HEK293 (cell line): Measurements from ENCODE around the gene TRAPPC3L.

Source experiments
- RBAK ChIP-seq: fragments of 450-650 bp; formaldehyde crosslinking; IDR thresholded peaks from 2 replicates; pipeline ENCODE4 v1.5.1; 2016; ENCODE audit warnings: missing biosample characterization, missing genetic modification characterization
- YY1 ChIP-seq: fragments of 450-650 bp; formaldehyde crosslinking; IDR thresholded peaks from 2 replicates; pipeline ENCODE4 v1.5.1; 2018; ENCODE audit warnings: missing biosample characterization, missing genetic modification characterization
- ZBTB1 ChIP-seq: fragments of 450-650 bp; formaldehyde crosslinking; IDR thresholded peaks from 2 replicates; pipeline ENCODE4 v1.5.1; 2016; ENCODE audit warnings: missing biosample characterization, missing genetic modification characterization
- ZBTB7A ChIP-seq: fragments of 450-650 bp; formaldehyde crosslinking; IDR thresholded peaks from 2 replicates; pipeline ENCODE4 v1.5.1; 2016; ENCODE audit warnings: low read depth, missing biosample characterization, missing genetic modification characterization
- ZNF274 ChIP-seq, 2 experiments: fragments of 200-500 bp in 1 of 2; fragments of 450-650 bp in 1 of 2; sonication (Bioruptor generic) in 1 of 2; formaldehyde crosslinking in 1 of 2; IDR thresholded peaks; 2 replicates each; pipeline versions ENCODE4 v1.5.1 to v1.6.1; 2014 to 2016; ENCODE audit warnings: borderline replicate concordance in 1 of 2, inconsistent platforms in 1 of 2, low read length in 1 of 2, missing biosample characterization in 1 of 2, missing genetic modification characterization in 1 of 2
- ZNF658 ChIP-seq: fragments of 450-650 bp; formaldehyde crosslinking; IDR thresholded peaks from 2 replicates; pipeline ENCODE4; 2016; ENCODE audit warnings: missing biosample characterization, missing genetic modification characterization
- TF ChIP-seq, protein P1 (sequence below): fragments of 450-650 bp; formaldehyde crosslinking; IDR thresholded peaks from 2 replicates; pipeline ENCODE4 v1.5.1; 2016; ENCODE audit warnings: missing biosample characterization, missing genetic modification characterization

DNA sequence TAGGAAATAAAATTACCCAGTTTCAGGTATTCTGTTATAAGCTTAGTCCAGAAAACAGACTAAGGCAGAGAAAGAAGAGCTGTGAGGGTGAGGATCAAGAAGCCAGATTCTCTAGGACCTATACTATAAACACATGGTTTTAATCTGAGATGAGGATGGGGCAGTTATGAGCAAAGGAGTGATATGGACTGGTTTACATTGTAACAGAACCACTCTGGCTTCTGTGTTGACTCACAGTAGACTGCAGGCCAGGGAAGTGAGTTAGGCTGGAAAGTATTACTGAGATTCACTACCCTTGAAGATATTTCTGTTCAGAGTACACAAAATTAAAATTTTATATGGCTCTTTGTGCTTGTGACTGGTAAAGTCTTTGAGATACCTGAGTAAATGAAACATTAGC, 22.6 kb upstream of the TRAPPC3L start:
- TF ChIP-seq ZBTB1 (tag by site-specific recombination) (no peak), ZBTB7A (tag by site-specific recombination) (no peak), RBAK (no peak), ZNF274 (IDR thresholded peaks at IDR 0.05; ENCODE audit: low read length) (no peak), ZNF274 (tag by site-specific recombination; IDR thresholded peaks at IDR 0.05; ENCODE audit: borderline replicate concordance) (no peak), YY1 (tag by site-specific recombination) (no peak), ZNF658 (tag by site-specific recombination) (no peak)
- TF ChIP-seq, protein P1, sequence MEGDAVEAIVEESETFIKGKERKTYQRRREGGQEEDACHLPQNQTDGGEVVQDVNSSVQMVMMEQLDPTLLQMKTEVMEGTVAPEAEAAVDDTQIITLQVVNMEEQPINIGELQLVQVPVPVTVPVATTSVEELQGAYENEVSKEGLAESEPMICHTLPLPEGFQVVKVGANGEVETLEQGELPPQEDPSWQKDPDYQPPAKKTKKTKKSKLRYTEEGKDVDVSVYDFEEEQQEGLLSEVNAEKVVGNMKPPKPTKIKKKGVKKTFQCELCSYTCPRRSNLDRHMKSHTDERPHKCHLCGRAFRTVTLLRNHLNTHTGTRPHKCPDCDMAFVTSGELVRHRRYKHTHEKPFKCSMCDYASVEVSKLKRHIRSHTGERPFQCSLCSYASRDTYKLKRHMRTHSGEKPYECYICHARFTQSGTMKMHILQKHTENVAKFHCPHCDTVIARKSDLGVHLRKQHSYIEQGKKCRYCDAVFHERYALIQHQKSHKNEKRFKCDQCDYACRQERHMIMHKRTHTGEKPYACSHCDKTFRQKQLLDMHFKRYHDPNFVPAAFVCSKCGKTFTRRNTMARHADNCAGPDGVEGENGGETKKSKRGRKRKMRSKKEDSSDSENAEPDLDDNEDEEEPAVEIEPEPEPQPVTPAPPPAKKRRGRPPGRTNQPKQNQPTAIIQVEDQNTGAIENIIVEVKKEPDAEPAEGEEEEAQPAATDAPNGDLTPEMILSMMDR (tag by site-specific recombination) = no peak
